Measurements from ENCODE around the gene SCIMP.
"Not testable (repeated sequence)": the region's sequence is repeated elsewhere in the genome, so short reads cannot be mapped to it uniquely, and the experiment has no call there.

SCIMP gene

DNA sequence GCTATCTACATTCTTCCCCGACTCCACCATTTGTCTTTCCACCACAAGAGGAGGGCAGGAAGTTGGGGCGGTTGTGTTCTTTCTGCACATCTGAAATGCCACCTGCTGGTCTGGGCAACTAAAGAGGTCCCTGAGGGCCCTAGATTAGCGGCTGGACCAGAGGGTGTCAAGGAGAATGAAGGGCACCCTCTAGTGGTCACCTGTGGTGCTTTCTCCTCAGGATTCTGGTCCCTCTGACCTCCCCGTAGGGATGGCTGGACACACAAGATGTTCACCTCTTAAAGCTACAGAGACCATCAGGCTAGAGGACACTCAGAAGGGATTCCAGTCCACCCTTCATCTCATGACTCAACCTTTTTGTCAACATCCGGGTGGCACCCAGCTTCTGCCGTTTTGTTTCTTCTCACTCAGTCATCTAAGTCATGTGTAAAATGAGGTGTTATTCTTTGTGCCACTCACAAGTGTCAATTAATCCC is 2.9 kb upstream of the SCIMP start:
- DNase-seq = no peak

- no peak for DNase-seq
Measured at GRCh38 chr17:5236938-5237540, 2.4 kb upstream of the SCIMP start.

DNA sequence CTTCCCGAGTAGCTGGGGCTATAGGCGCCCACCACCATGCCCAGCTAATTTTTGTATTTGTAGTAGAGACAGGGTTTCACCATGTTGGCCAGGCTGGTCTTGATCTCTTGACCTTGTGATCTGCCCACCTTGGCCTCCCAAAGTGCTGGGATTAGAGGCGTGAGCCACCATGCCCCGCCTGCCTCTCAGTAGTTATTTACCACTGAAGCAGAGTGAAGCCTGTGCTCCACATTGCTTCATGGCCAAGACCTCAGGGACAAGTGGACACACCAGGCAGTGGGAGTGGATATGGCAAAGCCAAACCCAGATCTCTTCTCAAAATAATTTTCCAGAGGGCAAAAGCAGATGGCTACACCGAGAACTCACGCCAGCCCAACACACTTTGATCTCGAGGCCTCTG is 1.2 kb downstream of the SCIMP start:
- DNase-seq = not testable (repeated sequence)

DNA sequence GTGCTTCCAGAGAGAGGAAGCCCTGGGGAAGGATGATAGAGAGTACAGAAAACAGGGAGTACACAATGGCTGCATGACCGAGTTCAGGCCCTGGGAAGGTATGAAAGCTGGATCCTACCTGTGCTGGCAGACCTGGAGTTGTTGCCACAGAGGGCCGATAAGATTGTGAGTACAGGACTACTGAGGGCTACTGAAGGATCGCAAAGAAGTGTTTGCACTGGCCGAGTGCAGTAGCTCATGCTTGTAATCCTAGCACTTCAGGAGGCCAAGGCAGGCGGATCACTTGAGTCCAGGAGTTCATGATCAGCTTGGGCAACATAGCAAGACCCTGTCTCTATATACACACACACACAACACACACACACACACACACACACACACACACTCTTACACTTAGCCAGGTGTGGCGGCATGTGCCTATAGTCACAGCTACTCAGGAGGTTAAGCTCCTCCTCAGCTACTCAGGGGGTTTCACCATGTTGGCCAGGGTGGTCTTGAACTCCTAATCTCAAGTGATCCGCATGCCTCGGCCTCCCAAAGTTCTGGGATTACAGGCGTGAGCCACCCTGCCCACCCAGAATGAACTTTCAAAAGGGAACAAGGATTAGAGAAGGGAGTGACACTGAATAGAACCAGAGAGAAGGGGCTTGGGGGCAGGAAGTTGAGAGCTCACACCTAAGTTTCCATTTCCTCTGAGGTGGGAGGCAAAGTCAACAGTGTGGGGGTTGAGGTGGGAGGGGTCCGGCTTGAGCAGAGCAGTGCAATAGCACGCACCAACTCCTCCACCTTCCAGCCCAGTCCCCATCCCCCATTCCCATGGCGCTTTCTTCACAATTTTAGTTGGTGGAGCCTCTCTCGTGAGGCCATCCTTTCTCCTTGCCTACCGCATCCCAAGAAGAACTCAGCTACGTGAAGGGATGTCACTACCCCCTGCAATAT is 7.5 kb downstream of the SCIMP start:
- DNase-seq = no peak

- DNase-seq = no peak
Measured at GRCh38 chr17:5225668-5226457, 8.8 kb downstream of the SCIMP start.

- DNase-seq = not testable (repeated sequence)
Measured at GRCh38 chr17:5221912-5222311, 12.7 kb downstream of the SCIMP start.

GRCh38 chr17:5220074-5220473 is 14.6 kb downstream of the SCIMP start:
- DNase-seq = no peak

DNA sequence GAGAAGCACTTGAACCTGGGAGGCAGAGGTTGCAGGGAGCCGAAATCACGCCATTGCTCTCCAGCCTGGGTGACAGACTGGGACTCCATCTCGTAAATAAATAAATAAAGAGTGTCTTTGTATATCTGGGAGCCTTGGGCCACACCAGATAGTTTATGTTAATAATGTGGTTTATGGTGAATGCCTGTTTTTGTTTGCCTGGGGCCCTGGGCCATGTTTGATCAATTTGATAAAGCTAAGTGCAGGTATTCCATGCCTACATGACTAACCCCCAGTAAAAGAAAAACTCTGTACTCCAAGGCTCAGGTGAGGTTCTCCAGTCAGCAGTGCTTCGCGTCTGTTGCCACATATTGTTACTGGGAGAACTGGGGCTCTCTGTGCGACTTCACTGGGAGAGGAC is 15.1 kb downstream of the SCIMP start:
- no peak for DNase-seq

DNA sequence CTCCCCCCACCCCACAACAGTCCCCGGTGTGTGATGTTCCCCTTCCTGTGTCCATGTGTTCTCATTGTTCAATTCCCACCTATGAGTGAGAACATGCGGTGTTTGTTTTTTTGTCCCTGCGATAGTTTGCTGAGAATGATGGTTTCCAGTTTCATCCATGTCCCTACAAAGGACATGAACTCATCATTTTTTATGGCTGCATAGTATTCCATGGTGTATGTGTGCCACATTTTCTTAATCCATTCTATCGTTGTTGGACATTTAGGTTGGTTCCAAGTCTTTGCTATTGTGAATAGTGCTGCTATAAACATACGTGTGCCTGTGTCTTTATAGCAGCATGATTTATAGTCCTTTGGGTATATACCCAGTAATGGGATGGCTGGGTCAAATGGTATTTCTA is 17.1 kb downstream of the SCIMP start:
- not testable (repeated sequence) for DNase-seq

- no peak for DNase-seq
Measured at GRCh38 chr17:5211458-5211857, 23.2 kb downstream of the SCIMP start.

DNA sequence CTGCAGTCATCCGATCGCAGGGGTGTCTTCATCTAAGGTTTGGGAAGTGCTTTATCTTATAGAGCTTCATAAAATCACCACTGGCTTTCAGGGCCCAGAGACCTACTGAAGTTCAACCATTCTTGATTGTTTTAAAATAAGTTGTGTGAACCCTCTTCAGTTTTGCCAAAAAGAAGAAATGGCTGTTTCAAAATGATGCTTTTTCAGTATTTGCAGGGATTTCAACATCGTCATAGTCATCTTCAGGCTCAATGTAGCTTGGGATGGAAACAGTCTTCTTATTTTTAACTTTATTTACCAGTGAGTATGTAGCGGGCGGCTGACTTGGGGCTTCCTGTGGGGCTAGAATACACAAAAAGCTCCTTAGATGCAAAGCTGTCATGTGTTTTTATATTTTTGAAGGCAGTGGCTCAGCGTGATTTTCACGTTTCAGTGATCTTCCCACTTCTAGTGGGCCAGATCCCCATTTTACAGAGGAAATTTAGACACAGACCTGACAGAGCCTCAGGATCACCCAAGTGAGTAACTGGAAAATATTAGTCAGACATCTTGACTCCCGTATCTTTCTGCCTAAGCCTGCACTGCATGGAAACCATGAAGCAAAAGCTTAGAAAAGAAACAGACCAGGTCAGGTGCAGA is 23.9 kb downstream of the SCIMP start:
- no peak for DNase-seq

- no peak for DNase-seq
Measured at GRCh38 chr17:5210091-5210490, 24.6 kb downstream of the SCIMP start.

DNA sequence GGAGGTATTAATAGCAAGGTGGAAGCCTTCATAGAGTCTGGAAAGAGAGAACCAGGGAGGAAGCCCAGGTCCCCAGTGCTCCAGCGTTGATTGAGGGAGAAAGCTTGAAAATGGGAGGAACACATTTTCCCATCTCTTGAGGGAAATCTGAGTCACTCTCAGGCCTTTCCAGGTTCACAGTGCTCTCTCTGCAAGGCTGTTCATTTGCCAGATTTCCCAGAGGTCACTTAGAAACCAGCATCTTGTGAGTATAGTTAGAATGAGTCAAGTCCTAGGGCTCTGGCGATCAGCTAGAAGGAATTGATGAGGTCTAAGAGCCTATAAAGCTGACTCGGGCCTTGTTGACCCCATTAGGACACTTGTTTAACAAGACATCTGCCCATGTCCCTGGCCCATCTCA is 25.3 kb downstream of the SCIMP start:
- no peak for DNase-seq

DNA sequence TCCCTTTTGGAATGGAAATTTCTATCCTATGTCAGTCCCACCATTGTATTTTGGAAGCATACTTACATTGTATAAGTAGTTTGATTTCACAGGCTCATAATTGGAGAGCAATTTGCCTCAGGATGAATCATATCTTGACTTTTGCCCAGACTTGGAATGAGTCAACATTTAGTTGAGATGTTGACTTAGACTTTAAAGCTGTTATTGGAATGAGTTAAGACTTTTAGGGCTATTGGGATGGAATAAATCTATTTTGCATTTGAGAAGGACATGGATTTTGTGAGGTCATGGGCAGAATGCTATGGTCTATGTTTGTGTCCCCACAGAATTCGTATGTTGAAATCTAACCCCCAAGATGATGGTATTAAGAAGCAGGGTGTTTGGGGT is 30.8 kb downstream of the SCIMP start:
- no peak for DNase-seq

GRCh38 chr17:5203178-5203907 is 31.3 kb downstream of the SCIMP start:
- DNase-seq = no peak

DNA sequence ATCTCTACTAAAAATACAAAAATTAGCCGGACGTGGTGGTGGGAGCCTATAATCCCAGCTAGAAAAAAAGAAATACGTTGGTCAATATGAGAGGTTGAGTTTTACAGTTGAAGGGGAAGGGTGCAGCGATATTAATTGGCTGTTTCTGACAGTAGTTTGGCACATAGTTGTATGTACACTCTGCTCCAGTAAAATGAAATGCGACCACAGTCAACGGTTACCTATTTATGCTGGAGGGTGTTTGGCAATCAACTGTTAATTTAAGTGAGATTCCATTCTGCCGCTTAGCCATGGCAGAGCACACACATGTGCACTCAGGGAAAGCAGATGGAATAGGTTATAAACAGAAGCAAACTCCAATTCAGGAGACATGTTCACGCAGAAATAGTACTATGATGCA is 33.6 kb downstream of the SCIMP start:
- DNase-seq = no peak

- no peak for DNase-seq
Measured at GRCh38 chr17:5200360-5200759, 34.3 kb downstream of the SCIMP start.

DNA sequence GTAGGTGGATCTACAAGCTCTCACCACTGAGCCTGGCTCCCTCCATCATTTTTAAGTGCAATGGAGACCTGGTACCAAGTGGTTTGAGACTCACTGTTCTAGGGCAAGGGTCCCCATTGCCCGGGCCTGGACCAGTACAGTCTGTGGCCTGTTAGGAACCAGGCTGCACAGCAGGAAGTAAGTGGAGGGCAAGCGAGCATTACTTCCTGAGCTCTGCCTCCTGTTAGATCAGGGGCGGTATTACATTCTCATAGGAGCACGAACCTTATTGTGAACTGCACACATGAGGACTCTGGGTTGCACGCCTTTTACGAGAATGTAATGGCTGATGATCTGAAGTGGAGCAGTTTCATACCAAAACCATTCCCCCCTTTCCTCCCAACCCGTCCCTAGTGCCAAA is 36.2 kb downstream of the SCIMP start:
- no peak for DNase-seq

DNA sequence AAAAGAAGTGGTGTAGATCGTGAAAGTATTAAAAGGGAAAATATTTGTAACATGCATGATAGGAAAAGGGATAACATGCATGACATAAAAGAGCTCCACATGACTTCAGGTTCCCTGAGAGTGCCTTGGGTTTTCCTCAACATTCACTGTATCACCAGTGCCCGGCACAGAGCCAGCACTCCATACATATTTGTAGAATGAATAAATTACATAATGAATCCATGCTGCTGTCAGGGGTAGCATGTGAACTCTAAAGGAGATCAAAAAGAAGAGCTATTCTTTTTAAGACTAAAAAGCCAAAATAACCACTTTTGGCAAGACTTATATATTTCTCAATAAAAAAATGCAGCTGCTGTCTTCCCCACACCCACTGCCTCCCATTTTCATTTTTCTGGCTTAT is 40.3 kb downstream of the SCIMP start:
- no peak for DNase-seq

- no peak for DNase-seq
Measured at GRCh38 chr17:5191541-5192417, 42.9 kb downstream of the SCIMP start, which contains the start of gene ZNF594. ZNF594 (minus strand) TSS chr17:5191868; CDS start chr17:5184256, 7,612 bp downstream.

- no peak for DNase-seq
Measured at GRCh38 chr17:5184288-5184687, 50.4 kb downstream of the SCIMP start.
